ENCODE measurements around the gene PSPH. TPM values are rescaled to one million over a fixed set of nuclear protein-coding genes. Genes with fewer than 3 reads are reported as not detected.

PSPH gene
- total RNA-seq, 1 experiment from 2014 or later = 50.7 TPM

- no peak for ATAC-seq
- H3K9me2 ChIP-seq (ENCODE audit: insufficient read depth) = no peaks in the 10 kb centered on the region
- peaks cover 0 to 10% of the 10 kb centered on the region in 2 experiments; a peak in 1 of 4 replicates for H3K4me1 ChIP-seq (ENCODE audit: control insufficient read depth in 1 of 2, insufficient read depth in 2 of 2, low read length in 2 of 2)
- intact Hi-C loops (cut with micrococcal nuclease) = no loop called here
- POLR2A ChIA-PET = no interaction called here
- TSS peak; percentile 3 for BruUV-seq (replicated peaks)
- no peak overlapping the region for H2AFZ ChIP-seq (ENCODE audit: low read depth, low read length, poor library complexity, severe bottlenecking)
- H3K4me2 ChIP-seq (ENCODE audit: low read length) = no peak overlapping the region
- H3K27ac ChIP-seq (ENCODE audit: low read depth, low read length) = no peak overlapping the region
- H3K36me3 ChIP-seq (ENCODE audit: control insufficient read depth in 1 of 2, insufficient read depth in 2 of 2, low read length in 2 of 2) = peaks cover 2 to 4% of the 10 kb centered on the region in 2 experiments; a peak in 3 of 4 replicates
- CTCF ChIA-PET = no interaction called here
- H3K9ac ChIP-seq (ENCODE audit: low read length) = no peak overlapping the region
- TF ChIP-seq JUND (IDR thresholded peaks at IDR 0.05) = no peak
- no peak for TF ChIP-seq CTCF (IDR thresholded peaks at IDR 0.05 in 2 of 3, conservative IDR thresholded peaks at IDR 0.05 in 1 of 3; ENCODE audit: borderline replicate concordance in 1 of 3, insufficient read depth in 1 of 3, low read depth in 2 of 3, low read length in 2 of 3)
- no peak for TF ChIP-seq CEBPB (IDR thresholded peaks at IDR 0.05; ENCODE audit: low read depth)
- no peak for TF ChIP-seq ZFX (IDR thresholded peaks at IDR 0.05)
- TF ChIP-seq FOSL1 (IDR thresholded peaks at IDR 0.05; ENCODE audit: low read depth) = no peak
- TF ChIP-seq ZNF274 (IDR thresholded peaks at IDR 0.05; ENCODE audit: low read depth, low read length) = no peak
- no peak for TF ChIP-seq POLR2A (IDR thresholded peaks at IDR 0.05; ENCODE audit: borderline replicate concordance, extremely low read depth, insufficient read depth, insufficient read length)
- no peaks in the 10 kb centered on the region for H3K27me3 ChIP-seq (ENCODE audit: insufficient read depth, low read length)
- no peaks in the 10 kb centered on the region for H3K79me2 ChIP-seq (ENCODE audit: insufficient read depth, low read length)
- H3K4me3 ChIP-seq (replicated peaks in 1 of 2; ENCODE audit: low read depth in 1 of 2, low read length in 2 of 2) = no peak overlapping the region
- no peaks in the 10 kb centered on the region for H4K20me1 ChIP-seq (ENCODE audit: insufficient read depth)
- DNase-seq (ENCODE audit: low read depth, low spot score) = no peak
- H3K9me3 ChIP-seq (ENCODE audit: control insufficient read depth in 1 of 2, insufficient read depth in 1 of 2, low read depth in 1 of 2, low read length in 2 of 2) = no peaks in the 10 kb centered on the region
- RAD21 ChIA-PET (ENCODE audit: low non-redundant PET in 1 of 2, low total read pairs in 2 of 2, uncharacterized antibody in 2 of 2, unreplicated experiment in 2 of 2) = no interaction called here
These were observed 22.2 kb downstream of the PSPH start for GRCh38 chr7:56028942-56029630.

GRCh38 chr7:56026538-56026937, 24.7 kb downstream of the PSPH start:
- Histone ChIP-seq H3K36me3 (ENCODE audit: control insufficient read depth in 1 of 2, insufficient read depth in 2 of 2, low read length in 2 of 2) (peaks cover 2 to 4% of the 10 kb centered on the region in 2 experiments; a peak in 3 of 4 replicates), H2AFZ (ENCODE audit: low read depth, low read length, poor library complexity, severe bottlenecking) (no peak overlapping the region), H3K9ac (ENCODE audit: low read length) (no peak overlapping the region), H3K27ac (ENCODE audit: low read depth, low read length) (no peak overlapping the region), H4K20me1 (ENCODE audit: insufficient read depth) (no peaks in the 10 kb centered on the region), H3K79me2 (ENCODE audit: insufficient read depth, low read length) (no peaks in the 10 kb centered on the region), H3K27me3 (ENCODE audit: insufficient read depth, low read length) (no peaks in the 10 kb centered on the region), H3K4me2 (ENCODE audit: low read length) (no peak overlapping the region), H3K9me3 (ENCODE audit: control insufficient read depth in 1 of 2, insufficient read depth in 1 of 2, low read depth in 1 of 2, low read length in 2 of 2) (no peaks in the 10 kb centered on the region), H3K4me1 (ENCODE audit: control insufficient read depth in 1 of 2, insufficient read depth in 2 of 2, low read length in 2 of 2) (0 out of 4 replicates have a peak, but pooled peaks cover 0 to 4% of the 10 kb centered on the region in 2 experiments), H3K9me2 (ENCODE audit: insufficient read depth) (no peaks in the 10 kb centered on the region), H3K4me3 (replicated peaks in 1 of 2; ENCODE audit: low read depth in 1 of 2, low read length in 2 of 2) (no peak overlapping the region)
- no peak for ATAC-seq
- DNase-seq (ENCODE audit: low read depth, low spot score) = no peak
- POLR2A ChIA-PET = no interaction called here
- BruUV-seq (replicated peaks) = no TSS peak
- intact Hi-C loops (cut with micrococcal nuclease) = no loop called here
- CTCF ChIA-PET = no interaction called here
- RAD21 ChIA-PET (ENCODE audit: low non-redundant PET in 1 of 2, low total read pairs in 2 of 2, uncharacterized antibody in 2 of 2, unreplicated experiment in 2 of 2) = no interaction called here
- TF ChIP-seq CBX3 (IDR thresholded peaks at IDR 0.05; ENCODE audit: low read depth) (no peak), ATF3 (IDR thresholded peaks at IDR 0.05) (no peak), EZH2 (IDR thresholded peaks at IDR 0.05) (no peak), POLR2A (IDR thresholded peaks at IDR 0.05; ENCODE audit: borderline replicate concordance, extremely low read depth, insufficient read depth, insufficient read length) (no peak), ZBTB33 (IDR thresholded peaks at IDR 0.05; ENCODE audit: extremely low read depth, insufficient replicate concordance, low read length) (no peak)
